Activated T-helper 1 cell treated with anti-CD3 and anti-CD28 coated beads, Interleukin-12 subunit alpha, Interleukin-12 subunit beta, Interleukin-2, Interleukin-4 antibody, amounts not matched to agents 30 ng/mL and 10 ng/mL and 1 ng/mL, durations not matched to agents 14 hours and 24 hours and 36 hours (primary cell): ENCODE results near the gene IMPG1. TPM values are rescaled to one million over a fixed set of nuclear protein-coding genes. Genes with fewer than 3 reads are reported as not detected.

Source experiments
- DNase-seq: peaks from one replicate; pipeline ENCODE4 v3.0.0; 2021; ENCODE audit warnings: low spot score
- H3K27ac Mint-ChIP-seq: one replicate; pipeline ENCODE4 v1.8.0; 2021; ENCODE audit warnings: mild to moderate bottlenecking, mixed read lengths
- H3K27me3 Mint-ChIP-seq: one replicate; pipeline ENCODE4 v1.8.0; 2022; ENCODE audit warnings: mild to moderate bottlenecking, moderate library complexity, mixed read lengths; ENCODE audit not compliant: insufficient read depth
- H3K36me3 Mint-ChIP-seq: one replicate; pipeline ENCODE4 v1.8.0; 2021; ENCODE audit warnings: low read depth, mixed read lengths
- H3K4me1 Mint-ChIP-seq: one replicate; pipeline ENCODE4 v1.8.0; 2021; ENCODE audit warnings: low read depth, mixed read lengths
- H3K4me3 Mint-ChIP-seq: one replicate; pipeline ENCODE4 v1.8.0; 2021; ENCODE audit warnings: mild to moderate bottlenecking, moderate library complexity, mixed read lengths
- H3K9me3 Mint-ChIP-seq: one replicate; pipeline ENCODE4 v1.8.0; 2021; ENCODE audit warnings: mixed read lengths
- intact Hi-C: fragments of 100-400 bp; cut with micrococcal nuclease; formaldehyde crosslinking; loops from one replicate; pipeline ENCODE4 v1.15.1; 2024
- total RNA-seq: library from RNA; stranded (reverse); gene quantifications from 2 replicates; pipeline ENCODE4 v1.2.3, GENCODE V29; 2022

Gene IMPG1
- total RNA-seq, 1 donor from 2014 or later: not detected

GRCh38 chr6:75940564-75940963 lies 131.9 kb downstream of the IMPG1 start:
- H3K4me3 Mint-ChIP-seq: no peak overlapping the region
- intact Hi-C loops: no loop called here

DNA sequence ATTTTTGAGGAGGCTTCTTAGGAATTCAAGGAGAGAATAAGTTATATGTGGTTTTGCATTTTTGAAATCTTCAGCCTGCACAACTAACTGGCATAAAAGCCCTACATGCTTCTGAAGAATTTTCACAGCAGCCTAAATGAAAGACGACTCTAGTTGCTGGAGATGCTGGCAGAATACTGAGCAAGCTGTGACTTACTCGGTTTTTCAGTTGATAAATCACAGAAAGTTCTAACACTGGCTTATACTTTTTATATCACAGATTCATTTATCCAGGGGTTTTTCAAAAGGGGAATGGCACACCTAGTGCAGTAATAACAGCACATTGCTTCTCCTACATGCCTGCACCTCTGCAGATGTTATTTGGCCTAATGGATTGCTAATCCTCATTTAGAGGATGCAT lies 134.6 kb downstream of the IMPG1 start:
- DNase-seq: no peak
- Mint-ChIP-seq H3K4me3 (no peak overlapping the region), H3K9me3 (no peaks in the 10 kb centered on the region), H3K36me3 (no peaks in the 10 kb centered on the region), H3K27me3 (peaks cover 9% of the 10 kb centered on the region), H3K4me1 (no peaks in the 10 kb centered on the region), H3K27ac (no peak overlapping the region)
- intact Hi-C loops: no loop called here

More at GRCh38 chr6:75940564-75940963, 131.9 kb downstream of the IMPG1 start:
- DNase-seq: no peak
- no peaks in the 10 kb centered on the region for H3K9me3 Mint-ChIP-seq
- peaks cover 3% of the 10 kb centered on the region for H3K27me3 Mint-ChIP-seq
- H3K36me3 Mint-ChIP-seq: no peaks in the 10 kb centered on the region
- no peaks in the 10 kb centered on the region for H3K4me1 Mint-ChIP-seq
- no peak overlapping the region for H3K27ac Mint-ChIP-seq

- DNase-seq: no peak
- Mint-ChIP-seq H3K36me3 (no peaks in the 10 kb centered on the region), H3K9me3 (no peaks in the 10 kb centered on the region), H3K4me3 (no peak overlapping the region), H3K27me3 (peaks cover 9% of the 10 kb centered on the region), H3K27ac (no peak overlapping the region), H3K4me1 (no peaks in the 10 kb centered on the region)
- intact Hi-C loops: no loop called here
Measured at GRCh38 chr6:75936682-75937081, 135.8 kb downstream of the IMPG1 start.

GRCh38 chr6:75935473-75935793 lies 137.0 kb downstream of the IMPG1 start:
- H3K4me3 Mint-ChIP-seq: no peak overlapping the region
- no peaks in the 10 kb centered on the region for H3K36me3 Mint-ChIP-seq
- H3K27ac Mint-ChIP-seq: no peak overlapping the region
- H3K9me3 Mint-ChIP-seq: no peaks in the 10 kb centered on the region
- intact Hi-C loops: loop anchor here (2.0 kb wide), 1 partner anchor 925 kb away; no protein-coding TSS in a partner anchor
- peaks cover 9% of the 10 kb centered on the region for H3K27me3 Mint-ChIP-seq
- no peaks in the 10 kb centered on the region for H3K4me1 Mint-ChIP-seq
- DNase-seq: no peak

GRCh38 chr6:75934643-75935472 lies 137.6 kb downstream of the IMPG1 start:
- Mint-ChIP-seq H3K4me3 (no peak overlapping the region), H3K36me3 (no peaks in the 10 kb centered on the region), H3K27ac (no peak overlapping the region), H3K27me3 (peaks cover 9% of the 10 kb centered on the region), H3K4me1 (no peaks in the 10 kb centered on the region), H3K9me3 (no peaks in the 10 kb centered on the region)
- intact Hi-C loops: loop anchor here (2.0 kb wide), 1 partner anchor 926 kb away; no protein-coding TSS in a partner anchor
- DNase-seq: no peak

DNA sequence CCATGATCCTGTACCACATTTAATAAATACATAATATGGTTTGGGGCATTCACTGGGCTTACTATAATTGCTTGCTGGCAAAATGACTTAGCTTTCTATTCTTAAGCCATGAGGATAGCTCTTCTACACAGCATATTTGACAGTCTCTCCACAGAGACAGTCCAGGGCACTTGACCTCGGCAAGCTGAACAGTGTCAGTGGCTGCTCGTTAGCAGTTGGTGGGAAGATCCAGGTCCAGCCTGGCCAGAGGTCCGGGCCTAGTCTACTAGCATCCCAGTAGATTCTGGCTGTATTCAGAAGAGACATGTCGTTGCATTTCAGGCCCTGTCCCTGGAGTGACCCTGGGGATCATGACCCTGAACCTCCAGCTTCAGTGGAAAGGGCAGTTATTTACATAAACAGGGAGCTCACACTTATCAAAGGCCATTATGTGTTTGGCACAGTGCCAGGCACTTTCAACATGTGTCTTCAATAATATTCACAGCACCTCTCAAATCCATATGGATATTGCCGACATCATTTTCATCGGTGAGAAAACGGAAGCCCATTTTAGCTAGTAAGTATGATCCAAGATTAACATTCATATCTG lies 139.0 kb downstream of the IMPG1 start:
- Mint-ChIP-seq H3K9me3 (no peaks in the 10 kb centered on the region), H3K27me3 (peaks cover 9% of the 10 kb centered on the region), H3K4me3 (no peak overlapping the region), H3K36me3 (no peaks in the 10 kb centered on the region), H3K27ac (no peak overlapping the region), H3K4me1 (no peaks in the 10 kb centered on the region)
- no peak for DNase-seq
- intact Hi-C loops: no loop called here

GRCh38 chr6:75932067-75932466 lies 140.4 kb downstream of the IMPG1 start:
- DNase-seq: no peak
- Mint-ChIP-seq H3K27ac (no peak overlapping the region), H3K9me3 (no peaks in the 10 kb centered on the region), H3K36me3 (no peaks in the 10 kb centered on the region), H3K4me3 (no peak overlapping the region), H3K4me1 (no peaks in the 10 kb centered on the region), H3K27me3 (peaks cover 8% of the 10 kb centered on the region)
- intact Hi-C loops: no loop called here

DNA sequence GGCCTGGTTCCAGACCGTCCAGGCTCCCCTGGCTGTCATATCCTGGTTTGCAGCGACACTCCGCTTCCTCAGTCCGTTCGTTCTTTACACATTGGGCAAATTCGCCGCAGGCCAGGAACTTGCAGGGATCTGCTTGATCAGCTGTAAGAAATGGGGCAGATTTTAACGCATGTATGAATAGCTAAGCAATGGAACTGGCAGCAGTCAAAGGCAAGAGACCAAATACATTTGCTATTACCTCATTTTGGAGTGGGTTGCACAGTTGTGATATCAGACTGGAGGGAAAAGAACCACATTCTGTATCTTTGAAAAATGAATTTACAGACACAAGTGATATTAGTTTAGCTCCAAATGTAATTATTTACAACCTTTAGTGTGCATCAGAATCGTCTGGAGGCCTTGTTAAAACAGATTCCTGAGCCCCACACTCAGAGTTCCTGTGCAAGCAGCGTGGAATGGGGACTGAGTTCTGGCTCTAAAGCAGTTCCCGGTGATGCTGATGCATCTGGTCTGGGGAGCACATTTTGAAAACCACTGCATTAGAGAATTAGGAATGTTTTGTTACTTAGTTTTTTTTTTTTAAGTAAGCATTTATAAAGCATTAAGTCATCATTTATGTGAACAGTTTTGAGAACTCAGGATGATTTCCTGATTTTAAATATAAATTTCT lies 141.3 kb downstream of the IMPG1 start:
- no peaks in the 10 kb centered on the region for H3K9me3 Mint-ChIP-seq
- no peaks in the 10 kb centered on the region for H3K4me1 Mint-ChIP-seq
- intact Hi-C loops: no loop called here
- H3K4me3 Mint-ChIP-seq: no peak overlapping the region
- no peaks in the 10 kb centered on the region for H3K36me3 Mint-ChIP-seq
- H3K27ac Mint-ChIP-seq: no peak overlapping the region
- no peak for DNase-seq
- H3K27me3 Mint-ChIP-seq: peaks cover 5% of the 10 kb centered on the region

DNA sequence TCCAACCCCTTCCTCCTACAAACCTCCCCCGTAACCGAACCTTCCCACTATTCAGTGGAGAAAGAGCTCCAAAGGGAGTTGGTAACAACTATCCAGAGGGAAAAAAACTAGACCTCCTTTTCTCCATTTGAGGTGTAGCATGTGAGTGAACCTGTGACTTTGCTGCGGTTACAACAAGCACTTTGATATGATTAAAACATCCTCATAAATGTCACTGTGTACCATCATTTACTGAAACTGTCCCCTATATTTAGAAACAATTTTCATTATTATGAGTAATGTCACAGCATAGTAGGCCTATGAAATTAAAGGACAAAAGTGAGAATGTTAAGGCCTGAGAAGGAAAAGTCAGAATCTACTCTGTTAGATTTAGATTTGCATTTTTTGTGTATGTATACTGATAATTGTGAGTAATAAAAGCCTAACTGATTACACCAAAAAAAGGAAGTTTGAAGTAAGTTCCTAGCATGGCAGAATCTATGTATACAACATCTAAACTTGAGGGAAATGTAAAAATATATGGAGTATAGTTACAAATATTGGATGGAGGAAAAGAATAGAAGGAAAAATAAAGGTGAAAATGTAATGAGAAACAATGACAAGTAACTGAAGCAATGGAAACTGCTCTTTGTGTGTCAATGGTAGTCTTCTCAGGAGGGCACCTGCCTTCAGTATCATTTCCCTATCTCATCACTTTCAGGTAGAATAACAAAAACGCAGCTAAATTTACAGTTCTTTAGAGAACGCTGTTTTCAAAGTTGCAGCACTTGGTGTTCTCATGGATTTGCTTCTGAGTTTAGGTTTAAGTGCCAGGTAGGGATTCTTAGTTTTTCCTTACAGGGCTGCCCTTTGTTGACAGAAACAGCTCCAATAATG lies 145.9 kb downstream of the IMPG1 start:
- Mint-ChIP-seq H3K27me3 (no peaks in the 10 kb centered on the region), H3K9me3 (no peaks in the 10 kb centered on the region), H3K4me1 (no peaks in the 10 kb centered on the region), H3K36me3 (no peaks in the 10 kb centered on the region), H3K27ac (no peak overlapping the region), H3K4me3 (no peak overlapping the region)
- no peak for DNase-seq
- intact Hi-C loops: no loop called here

DNA sequence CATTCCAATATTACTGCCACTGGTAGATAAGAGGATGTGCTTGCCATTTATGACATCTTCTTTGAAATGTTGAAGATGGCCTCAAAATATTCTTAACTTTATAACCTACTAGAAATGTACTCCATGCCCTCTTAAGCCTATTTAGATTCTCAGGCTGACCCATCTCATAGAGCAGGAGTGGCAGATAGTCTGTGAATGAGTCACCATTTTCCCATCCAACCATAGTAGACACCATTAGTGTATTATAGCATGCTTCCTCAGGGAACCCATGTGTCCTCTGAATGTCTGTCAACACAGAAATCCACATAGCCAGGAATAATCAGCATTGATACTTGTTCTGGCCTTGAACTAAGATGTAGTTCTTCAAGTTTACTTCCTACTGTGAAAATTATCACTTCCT lies 150.2 kb downstream of the IMPG1 start:
- H3K27ac Mint-ChIP-seq: no peak overlapping the region
- no peaks in the 10 kb centered on the region for H3K27me3 Mint-ChIP-seq
- H3K4me3 Mint-ChIP-seq: no peak overlapping the region
- no peaks in the 10 kb centered on the region for H3K4me1 Mint-ChIP-seq
- DNase-seq: no peak
- H3K9me3 Mint-ChIP-seq: no peaks in the 10 kb centered on the region
- no peaks in the 10 kb centered on the region for H3K36me3 Mint-ChIP-seq
- intact Hi-C loops: no loop called here

- H3K27ac Mint-ChIP-seq: no peak overlapping the region
- peaks cover 1% of the 10 kb centered on the region for H3K27me3 Mint-ChIP-seq
- no peaks in the 10 kb centered on the region for H3K36me3 Mint-ChIP-seq
- H3K4me3 Mint-ChIP-seq: no peak overlapping the region
- H3K4me1 Mint-ChIP-seq: no peaks in the 10 kb centered on the region
- intact Hi-C loops: no loop called here
- no peak for DNase-seq
- no peaks in the 10 kb centered on the region for H3K9me3 Mint-ChIP-seq
Measured at GRCh38 chr6:75913040-75913439, 159.4 kb downstream of the IMPG1 start.

DNA sequence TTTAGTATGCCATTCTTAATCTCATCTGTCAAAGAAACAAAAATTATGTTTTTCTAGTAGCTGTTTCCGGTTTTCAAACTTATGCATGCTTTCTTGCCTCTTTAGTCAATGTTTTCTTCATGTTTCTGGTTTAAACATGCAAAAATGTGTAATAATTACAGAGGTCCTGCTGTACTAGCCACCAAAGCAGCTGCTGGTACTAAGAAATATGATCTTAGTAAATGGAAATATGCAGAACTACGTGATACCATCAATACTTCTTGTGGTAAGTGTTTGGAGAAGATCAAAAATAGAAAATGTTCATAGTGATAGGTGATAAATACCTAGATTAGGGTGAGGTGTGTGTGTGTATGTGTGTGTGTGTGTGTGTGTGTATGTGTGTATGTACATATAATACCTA lies 165.0 kb downstream of the IMPG1 start:
- no peaks in the 10 kb centered on the region for H3K4me1 Mint-ChIP-seq

More for the DNA sequence above, 165.0 kb downstream of the IMPG1 start:
- no peak overlapping the region for H3K27ac Mint-ChIP-seq
- no peak for DNase-seq
- no peaks in the 10 kb centered on the region for H3K9me3 Mint-ChIP-seq
- no peaks in the 10 kb centered on the region for H3K36me3 Mint-ChIP-seq
- H3K27me3 Mint-ChIP-seq: peaks cover 1% of the 10 kb centered on the region
- H3K4me3 Mint-ChIP-seq: no peak overlapping the region
- intact Hi-C loops: no loop called here
